Mononuclear cell (primary cell): Measurements from ENCODE around the gene EHBP1L1. TPM values are rescaled to one million over a fixed set of nuclear protein-coding genes. Genes with fewer than 3 reads are reported as not detected.

Experiments used
- H3K27me3 ChIP-seq: 2 replicates; pipeline ENCODE4 v1.6.0; 2011; ENCODE audit warnings: low read length, control low read depth; ENCODE audit not compliant: insufficient read depth
- H3K4me1 ChIP-seq: 2 replicates; pipeline ENCODE4 v1.5.1; 2011; ENCODE audit warnings: mild to moderate bottlenecking, low read length, control low read depth; ENCODE audit not compliant: insufficient read depth
- H3K4me3 ChIP-seq: 2 replicates; pipeline ENCODE4 v1.5.1; 2011; ENCODE audit warnings: mild to moderate bottlenecking, low read length, moderate library complexity
- H3K9me3 ChIP-seq: 2 replicates; pipeline ENCODE4 v1.5.1; 2011; ENCODE audit warnings: low read depth, mild to moderate bottlenecking, control low read depth, low read length
- total RNA-seq: library from RNA; depleted of rRNA; stranded (reverse); fragments of >200 nt; gene quantifications from one replicate; pipeline ENCODE4 v1.2.3, GENCODE V29; 2012

EHBP1L1 gene
- total RNA-seq, 1 donor: 79.1 TPM

- Histone ChIP-seq H3K27me3 (no peaks in the 10 kb centered on the region), H3K4me3 (no peak overlapping the region), H3K9me3 (no peaks in the 10 kb centered on the region), H3K4me1 (peaks cover 28% of the 10 kb centered on the region)
Measured at GRCh38 chr11:65617136-65617850, 41.4 kb downstream of the EHBP1L1 start.

DNA sequence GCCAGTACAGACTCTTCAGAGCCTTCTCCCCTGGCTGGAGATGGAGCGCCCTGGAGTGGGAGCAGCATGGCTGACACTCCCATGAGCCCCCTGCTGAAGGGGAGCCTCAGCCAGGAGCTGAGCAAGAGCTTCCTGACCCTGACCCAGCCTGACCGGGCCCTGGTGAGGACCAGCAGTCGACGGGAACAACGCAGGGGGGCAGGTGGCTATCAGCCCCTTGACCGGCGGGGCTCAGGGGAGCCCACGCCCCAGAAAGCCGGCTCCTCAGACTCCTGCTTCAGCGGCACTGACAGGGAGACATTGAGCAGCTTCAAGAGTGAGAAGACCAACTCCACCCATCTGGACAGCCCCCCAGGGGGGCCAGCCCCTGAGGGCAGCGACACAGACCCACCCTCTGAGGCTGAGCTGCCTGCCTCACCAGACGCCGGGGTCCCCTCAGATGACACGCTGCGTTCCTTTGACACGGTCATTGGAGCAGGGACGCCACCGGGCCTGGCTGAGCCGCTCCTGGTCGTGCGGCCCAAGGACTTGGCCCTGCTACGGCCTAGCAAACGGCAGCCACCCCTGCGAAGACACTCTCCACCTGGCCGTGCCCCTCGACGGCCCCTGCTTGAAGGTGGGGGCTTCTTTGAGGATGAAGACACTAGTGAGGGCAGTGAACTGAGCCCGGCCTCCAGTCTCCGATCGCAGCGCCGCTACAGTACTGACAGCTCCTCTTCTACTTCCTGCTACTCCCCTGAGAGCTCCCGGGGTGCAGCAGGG is 42.3 kb downstream of the EHBP1L1 start:
- H3K4me3 ChIP-seq: no peak overlapping the region
- H3K27me3 ChIP-seq: no peaks in the 10 kb centered on the region
- peaks cover 20% of the 10 kb centered on the region for H3K4me1 ChIP-seq
- H3K9me3 ChIP-seq: no peaks in the 10 kb centered on the region

GRCh38 chr11:65618763-65619162 is 42.9 kb downstream of the EHBP1L1 start:
- Histone ChIP-seq H3K9me3 (no peaks in the 10 kb centered on the region), H3K4me1 (peaks cover 18% of the 10 kb centered on the region), H3K27me3 (no peaks in the 10 kb centered on the region), H3K4me3 (no peak overlapping the region)

DNA sequence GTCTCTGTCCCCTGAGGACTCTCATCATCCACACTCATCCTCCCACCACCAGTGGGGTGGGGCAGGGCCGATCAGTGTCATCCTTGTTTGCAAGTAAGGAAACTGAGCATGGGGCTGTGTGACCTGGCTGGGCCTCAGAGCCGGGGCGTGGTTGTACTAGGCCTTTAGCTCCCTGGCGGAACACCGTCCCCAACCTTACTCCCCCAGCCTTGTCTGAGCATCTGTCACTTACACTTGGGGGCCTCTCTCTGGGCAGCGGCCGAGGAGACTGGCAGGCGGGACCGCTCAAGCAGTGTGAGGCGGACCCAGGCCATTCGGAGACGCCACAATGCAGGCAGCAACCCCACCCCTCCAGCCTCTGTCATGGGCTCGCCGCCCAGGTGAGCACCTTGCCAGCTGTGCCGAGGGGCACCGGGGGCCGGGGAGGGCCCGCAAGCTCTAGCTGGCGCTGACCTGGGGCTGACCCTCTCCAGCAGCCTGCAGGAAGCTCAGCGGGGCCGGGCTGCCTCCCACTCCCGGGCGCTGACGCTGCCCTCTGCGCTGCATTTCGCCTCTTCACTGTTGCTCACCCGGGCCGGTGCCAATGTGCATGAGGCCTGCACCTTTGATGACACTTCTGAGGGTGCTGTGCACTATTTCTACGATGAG is 43.6 kb downstream of the EHBP1L1 start:
- Histone ChIP-seq H3K4me1 (peaks cover 18% of the 10 kb centered on the region), H3K9me3 (no peaks in the 10 kb centered on the region), H3K27me3 (no peaks in the 10 kb centered on the region), H3K4me3 (no peak overlapping the region)

- Histone ChIP-seq H3K4me1 (peaks cover 15% of the 10 kb centered on the region), H3K9me3 (no peaks in the 10 kb centered on the region), H3K4me3 (no peak overlapping the region), H3K27me3 (no peaks in the 10 kb centered on the region)
Measured at GRCh38 chr11:65620666-65621065, 44.8 kb downstream of the EHBP1L1 start.

DNA sequence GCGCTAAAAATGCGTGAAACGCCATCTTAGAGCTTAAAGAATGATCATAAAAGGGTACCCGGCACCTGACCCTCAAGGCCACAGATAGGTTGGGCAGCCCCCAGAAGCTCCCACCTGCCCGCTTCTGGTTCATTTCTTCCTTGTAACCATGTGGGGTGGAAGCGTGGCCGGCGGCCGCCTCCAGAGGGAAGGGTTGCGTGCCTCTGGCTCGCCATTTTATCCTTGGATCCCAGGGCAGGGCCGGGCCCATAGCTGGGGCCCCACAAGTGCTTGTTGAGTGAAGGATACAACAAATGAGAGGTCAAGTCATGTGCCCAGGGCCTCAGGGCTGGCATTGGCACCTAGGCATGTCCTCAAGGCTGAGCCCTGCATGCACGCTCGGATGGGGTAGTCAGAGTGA is 45.6 kb downstream of the EHBP1L1 start:
- no peaks in the 10 kb centered on the region for H3K9me3 ChIP-seq
- H3K4me3 ChIP-seq: no peak overlapping the region
- H3K27me3 ChIP-seq: no peaks in the 10 kb centered on the region
- H3K4me1 ChIP-seq: peaks cover 17% of the 10 kb centered on the region

GRCh38 chr11:65622011-65622410 is 46.2 kb downstream of the EHBP1L1 start:
- H3K9me3 ChIP-seq: no peaks in the 10 kb centered on the region
- H3K27me3 ChIP-seq: no peaks in the 10 kb centered on the region
- no peak overlapping the region for H3K4me3 ChIP-seq

GRCh38 chr11:65623177-65623576 is 47.3 kb downstream of the EHBP1L1 start:
- H3K27me3 ChIP-seq: no peaks in the 10 kb centered on the region
- H3K9me3 ChIP-seq: no peaks in the 10 kb centered on the region
- H3K4me3 ChIP-seq: no peak overlapping the region
- H3K4me1 ChIP-seq: peaks cover 6% of the 10 kb centered on the region

More at GRCh38 chr11:65622011-65622410, 46.2 kb downstream of the EHBP1L1 start:
- peaks cover 12% of the 10 kb centered on the region for H3K4me1 ChIP-seq

GRCh38 chr11:65623852-65624616 is 48.2 kb downstream of the EHBP1L1 start:
- Histone ChIP-seq H3K4me1 (peaks cover 6% of the 10 kb centered on the region), H3K27me3 (no peaks in the 10 kb centered on the region), H3K4me3 (no peak overlapping the region), H3K9me3 (no peaks in the 10 kb centered on the region)

GRCh38 chr11:65624931-65625627 is 49.2 kb downstream of the EHBP1L1 start:
- Histone ChIP-seq H3K4me3 (no peak overlapping the region), H3K4me1 (peaks cover 6% of the 10 kb centered on the region), H3K9me3 (no peaks in the 10 kb centered on the region), H3K27me3 (no peaks in the 10 kb centered on the region)

GRCh38 chr11:65625628-65626342 is 49.9 kb downstream of the EHBP1L1 start:
- Histone ChIP-seq H3K27me3 (no peaks in the 10 kb centered on the region), H3K4me3 (no peak overlapping the region), H3K4me1 (peaks cover 6% of the 10 kb centered on the region), H3K9me3 (no peaks in the 10 kb centered on the region)

DNA sequence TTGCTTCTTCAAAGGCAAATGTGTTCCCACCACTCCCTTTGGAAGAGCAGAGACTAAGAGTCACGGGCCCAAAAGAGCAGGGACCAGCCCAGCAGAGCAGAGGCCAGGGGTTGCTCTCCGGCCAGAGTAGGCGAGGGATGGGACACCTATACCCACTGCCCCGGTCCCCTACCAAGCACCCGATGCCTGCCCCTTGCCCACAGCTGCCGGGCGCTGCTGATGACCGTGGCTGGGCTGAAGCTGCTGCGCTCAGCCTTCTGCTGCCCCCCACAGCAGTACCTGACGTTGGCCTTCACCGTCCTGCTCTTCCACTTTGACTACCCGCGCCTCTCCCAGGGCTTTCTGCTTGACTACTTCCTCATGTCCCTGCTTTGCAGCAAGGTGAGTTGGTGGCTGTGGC is 51.3 kb downstream of the EHBP1L1 start:
- Histone ChIP-seq H3K9me3 (no peaks in the 10 kb centered on the region), H3K4me1 (peaks cover 6% of the 10 kb centered on the region), H3K4me3 (no peak overlapping the region), H3K27me3 (no peaks in the 10 kb centered on the region)

- no peaks in the 10 kb centered on the region for H3K9me3 ChIP-seq
- peaks cover 21% of the 10 kb centered on the region for H3K4me1 ChIP-seq
- H3K4me3 ChIP-seq: no peak overlapping the region
- no peaks in the 10 kb centered on the region for H3K27me3 ChIP-seq
Measured at GRCh38 chr11:65629579-65629978, 53.7 kb downstream of the EHBP1L1 start.

GRCh38 chr11:65630215-65630614 is 54.4 kb downstream of the EHBP1L1 start:
- peaks cover 22% of the 10 kb centered on the region for H3K4me1 ChIP-seq
- no peaks in the 10 kb centered on the region for H3K27me3 ChIP-seq
- H3K9me3 ChIP-seq: no peaks in the 10 kb centered on the region
- H3K4me3 ChIP-seq: no peak overlapping the region
